Kidney epithelial cell (primary cell): ENCODE measurements around the gene ZNF516. TPM values are rescaled to one million over a fixed set of nuclear protein-coding genes. Genes with fewer than 3 reads are reported as not detected.

Experiments
- DNase-seq: peaks from one replicate; pipeline ENCODE4 v3.0.0-alpha.2; 2010; ENCODE audit warnings: low read depth
- H3K27me3 ChIP-seq: 2 replicates; pipeline ENCODE4 v1.6.0; 2011; ENCODE audit warnings: low read length; ENCODE audit not compliant: control insufficient read depth, insufficient read depth
- H3K36me3 ChIP-seq: 2 replicates; pipeline ENCODE4 v1.5.1; 2011; ENCODE audit warnings: low read length; ENCODE audit not compliant: control insufficient read depth, insufficient read depth
- H3K4me3 ChIP-seq: 2 replicates; pipeline ENCODE4 v1.5.1; 2011; ENCODE audit warnings: low read depth, mild to moderate bottlenecking, control low read depth, low read length
- total RNA-seq: library from RNA; depleted of rRNA; stranded (reverse); fragments of >200 nt; gene quantifications from 2 replicates; pipeline ENCODE4 v1.2.3, GENCODE V29; 2015
- TF ChIP-seq, protein P1 (sequence below): IDR thresholded peaks from 2 replicates; pipeline ENCODE4 v1.5.1; 2011; ENCODE audit warnings: mild to moderate bottlenecking, moderate library complexity, low read length, control low read depth, inconsistent platforms; ENCODE audit not compliant: insufficient read depth, poor library complexity, severe bottlenecking

ZNF516 gene
- total RNA-seq, 1 donor from 2014 or later: 56.1 TPM

DNA sequence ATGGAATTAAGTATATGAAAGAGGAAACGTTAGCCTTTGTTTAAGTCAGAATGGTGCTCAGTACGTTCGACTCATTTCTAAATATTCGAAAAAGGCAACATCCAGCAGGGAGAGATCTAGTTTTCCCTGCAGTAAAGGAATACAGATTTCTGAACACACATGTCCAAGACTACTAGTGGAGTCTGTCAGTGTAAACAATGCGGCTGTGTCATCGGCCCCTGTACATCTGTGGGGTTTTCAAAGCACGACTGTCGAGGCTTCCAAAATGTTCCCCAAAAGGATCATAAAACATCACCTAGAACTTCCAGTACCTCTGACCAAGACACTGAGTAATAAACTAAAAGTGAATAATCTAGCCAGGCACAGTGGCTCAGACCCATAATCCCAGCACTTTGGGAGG lies 112.8 kb downstream of the ZNF516 start:
- H3K27me3 ChIP-seq: no peaks in the 10 kb centered on the region
- no peaks in the 10 kb centered on the region for H3K36me3 ChIP-seq
- DNase-seq: no peak
- no peak overlapping the region for H3K4me3 ChIP-seq
- TF ChIP-seq, protein P1, sequence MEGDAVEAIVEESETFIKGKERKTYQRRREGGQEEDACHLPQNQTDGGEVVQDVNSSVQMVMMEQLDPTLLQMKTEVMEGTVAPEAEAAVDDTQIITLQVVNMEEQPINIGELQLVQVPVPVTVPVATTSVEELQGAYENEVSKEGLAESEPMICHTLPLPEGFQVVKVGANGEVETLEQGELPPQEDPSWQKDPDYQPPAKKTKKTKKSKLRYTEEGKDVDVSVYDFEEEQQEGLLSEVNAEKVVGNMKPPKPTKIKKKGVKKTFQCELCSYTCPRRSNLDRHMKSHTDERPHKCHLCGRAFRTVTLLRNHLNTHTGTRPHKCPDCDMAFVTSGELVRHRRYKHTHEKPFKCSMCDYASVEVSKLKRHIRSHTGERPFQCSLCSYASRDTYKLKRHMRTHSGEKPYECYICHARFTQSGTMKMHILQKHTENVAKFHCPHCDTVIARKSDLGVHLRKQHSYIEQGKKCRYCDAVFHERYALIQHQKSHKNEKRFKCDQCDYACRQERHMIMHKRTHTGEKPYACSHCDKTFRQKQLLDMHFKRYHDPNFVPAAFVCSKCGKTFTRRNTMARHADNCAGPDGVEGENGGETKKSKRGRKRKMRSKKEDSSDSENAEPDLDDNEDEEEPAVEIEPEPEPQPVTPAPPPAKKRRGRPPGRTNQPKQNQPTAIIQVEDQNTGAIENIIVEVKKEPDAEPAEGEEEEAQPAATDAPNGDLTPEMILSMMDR: no peak

DNA sequence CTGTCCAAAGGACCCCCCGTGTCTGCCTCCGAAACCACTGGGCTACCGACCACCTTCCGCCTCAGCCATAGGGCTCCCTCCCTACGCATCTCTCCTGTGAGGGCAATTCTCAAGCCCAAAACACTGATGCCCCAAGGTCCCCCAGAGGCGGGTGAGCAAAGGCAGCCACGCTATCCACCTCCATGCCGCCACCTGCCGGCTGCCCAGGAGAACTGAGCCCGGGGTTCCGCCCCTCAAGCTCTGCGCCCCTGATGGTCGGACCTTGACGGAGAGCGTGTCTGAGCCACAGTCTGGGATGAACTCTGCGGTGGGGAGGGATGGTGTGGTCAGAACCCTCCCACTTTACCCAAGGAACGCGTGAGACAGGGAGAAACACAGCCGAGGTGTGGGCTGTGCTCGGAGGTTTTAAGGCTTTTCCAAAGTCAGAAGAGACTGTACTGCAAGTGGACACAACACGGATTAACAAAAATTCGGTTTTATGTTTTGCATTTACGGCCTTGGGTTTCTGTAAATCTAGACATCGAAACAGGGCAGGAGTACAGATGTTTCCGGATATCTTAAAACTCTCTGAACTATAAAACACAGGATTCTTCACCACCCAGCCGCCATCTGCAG lies 114.1 kb downstream of the ZNF516 start:
- TF ChIP-seq, protein P1: peak; percentile 77
- H3K4me3 ChIP-seq: no peak overlapping the region
- H3K36me3 ChIP-seq: no peaks in the 10 kb centered on the region
- DNase-seq: no peak
- no peaks in the 10 kb centered on the region for H3K27me3 ChIP-seq

DNA sequence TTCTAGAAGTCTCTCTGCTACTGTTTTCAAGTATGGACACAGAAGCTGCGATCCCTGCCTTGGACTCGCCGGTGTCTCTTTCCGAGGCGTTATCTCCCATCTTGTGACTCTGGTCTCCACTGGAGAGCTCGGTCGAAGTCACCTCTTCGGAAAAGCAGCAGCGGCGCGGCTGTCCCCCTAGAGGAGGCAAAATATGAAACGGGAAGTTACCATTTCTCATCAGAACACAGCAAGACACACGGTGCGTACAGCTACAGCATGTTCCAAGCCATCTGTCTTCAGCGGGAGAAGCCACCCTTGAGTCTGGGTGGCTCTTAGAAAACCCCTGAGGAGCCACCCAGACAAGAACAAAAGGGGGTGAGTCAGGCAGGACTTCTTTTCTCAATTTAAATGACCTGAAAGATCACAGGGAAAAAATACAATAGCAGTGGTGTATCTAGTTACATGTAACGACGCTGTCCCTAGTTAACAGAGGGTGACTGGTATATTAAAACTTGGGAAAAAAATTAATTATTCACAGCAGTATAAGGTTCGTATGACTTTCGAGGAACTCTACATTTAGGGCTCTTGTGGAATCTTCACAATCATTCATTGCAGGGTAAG lies 114.8 kb downstream of the ZNF516 start:
- Histone ChIP-seq H3K36me3 (no peaks in the 10 kb centered on the region), H3K4me3 (no peak overlapping the region), H3K27me3 (no peaks in the 10 kb centered on the region)
- TF ChIP-seq, protein P1: no peak
- no peak for DNase-seq

DNA sequence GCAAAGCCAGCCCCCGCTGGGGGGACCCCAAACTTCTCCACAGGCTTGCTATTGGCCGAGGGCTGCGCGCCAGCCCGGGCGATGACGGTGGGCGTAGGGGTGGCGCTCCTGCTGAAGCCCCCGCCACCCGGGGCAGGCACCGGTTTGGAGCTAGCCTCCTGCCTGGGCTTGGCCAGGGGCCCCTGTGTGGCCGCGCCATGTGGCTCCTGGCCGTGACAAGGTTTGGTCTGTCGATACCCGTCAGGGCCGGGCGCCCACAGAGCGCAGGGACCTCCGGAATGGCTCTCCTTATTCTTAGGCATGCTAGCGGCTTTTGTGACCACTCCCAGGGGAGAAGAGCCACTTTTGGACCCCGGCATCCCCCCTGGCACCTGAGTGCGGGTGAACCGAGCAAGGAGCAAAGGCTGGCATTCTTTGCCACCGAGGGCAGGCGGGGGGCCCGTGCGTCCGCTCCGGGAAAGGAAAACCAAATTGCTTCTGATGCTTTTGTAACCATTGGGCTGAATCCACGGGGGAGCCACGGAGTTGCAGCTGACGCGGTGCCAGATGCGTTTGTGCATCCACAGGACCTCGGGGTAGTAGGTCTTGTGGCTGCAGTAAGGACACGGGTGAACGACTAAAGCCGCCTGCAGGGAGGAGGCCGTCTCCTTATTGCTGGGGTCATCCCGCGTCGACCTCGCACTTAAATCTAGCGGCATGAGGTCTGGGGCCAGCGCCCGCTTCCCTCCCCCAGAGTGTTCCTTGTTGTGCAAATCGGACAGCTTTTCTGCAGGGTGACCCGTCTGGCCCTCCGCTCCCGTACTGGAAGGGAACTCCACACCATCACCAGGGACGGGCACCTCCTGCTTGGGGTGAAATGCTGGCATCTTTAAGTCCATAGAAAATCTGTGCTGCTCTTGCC lies 115.6 kb downstream of the ZNF516 start:
- DNase-seq: no peak
- TF ChIP-seq, protein P1: no peak
- no peak overlapping the region for H3K4me3 ChIP-seq
- H3K27me3 ChIP-seq: no peaks in the 10 kb centered on the region
- no peaks in the 10 kb centered on the region for H3K36me3 ChIP-seq

DNA sequence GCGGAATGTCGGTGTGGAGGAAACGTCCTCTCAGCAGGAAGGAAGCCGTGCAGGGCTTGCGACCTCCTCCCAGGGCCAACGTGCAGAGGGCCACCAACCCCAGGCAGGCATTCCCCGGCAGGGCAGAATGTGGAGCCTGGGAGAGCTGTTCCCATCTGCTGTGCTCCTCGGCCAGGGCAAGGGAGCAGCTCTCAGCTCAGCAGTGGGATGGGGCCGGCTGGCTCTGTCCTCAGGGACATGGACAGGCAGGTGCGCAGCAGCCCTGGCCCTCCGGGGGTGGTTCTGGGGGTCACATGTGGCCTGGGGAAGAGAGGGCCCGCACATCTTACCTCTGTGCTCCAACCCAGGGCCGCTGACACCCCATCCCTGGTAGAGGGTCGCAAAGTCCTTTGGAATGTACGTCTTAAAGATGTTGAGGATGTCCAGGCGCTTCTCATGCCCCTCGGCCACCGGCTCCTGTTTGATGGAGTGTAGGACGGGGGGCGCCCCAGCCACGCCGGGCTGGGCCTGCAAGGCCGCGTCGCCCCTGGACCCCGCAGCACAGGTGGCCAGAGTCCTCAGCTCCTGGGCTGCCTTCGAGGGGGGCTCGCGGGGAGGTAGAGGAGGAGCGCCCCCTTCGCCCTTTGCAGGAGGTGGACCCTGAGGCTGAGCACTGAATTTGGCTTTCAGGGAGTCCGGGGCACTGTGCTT lies 116.4 kb downstream of the ZNF516 start:
- H3K36me3 ChIP-seq: no peaks in the 10 kb centered on the region
- DNase-seq: no peak
- TF ChIP-seq, protein P1: no peak
- no peaks in the 10 kb centered on the region for H3K27me3 ChIP-seq
- H3K4me3 ChIP-seq: no peak overlapping the region
